ENCODE measurements around the gene ASIC1. TPM values are rescaled to one million over a fixed set of nuclear protein-coding genes. Genes with fewer than 3 reads are reported as not detected.

ASIC1 gene
- total RNA-seq, 1 donor from 2014 or later = not detected

DNA sequence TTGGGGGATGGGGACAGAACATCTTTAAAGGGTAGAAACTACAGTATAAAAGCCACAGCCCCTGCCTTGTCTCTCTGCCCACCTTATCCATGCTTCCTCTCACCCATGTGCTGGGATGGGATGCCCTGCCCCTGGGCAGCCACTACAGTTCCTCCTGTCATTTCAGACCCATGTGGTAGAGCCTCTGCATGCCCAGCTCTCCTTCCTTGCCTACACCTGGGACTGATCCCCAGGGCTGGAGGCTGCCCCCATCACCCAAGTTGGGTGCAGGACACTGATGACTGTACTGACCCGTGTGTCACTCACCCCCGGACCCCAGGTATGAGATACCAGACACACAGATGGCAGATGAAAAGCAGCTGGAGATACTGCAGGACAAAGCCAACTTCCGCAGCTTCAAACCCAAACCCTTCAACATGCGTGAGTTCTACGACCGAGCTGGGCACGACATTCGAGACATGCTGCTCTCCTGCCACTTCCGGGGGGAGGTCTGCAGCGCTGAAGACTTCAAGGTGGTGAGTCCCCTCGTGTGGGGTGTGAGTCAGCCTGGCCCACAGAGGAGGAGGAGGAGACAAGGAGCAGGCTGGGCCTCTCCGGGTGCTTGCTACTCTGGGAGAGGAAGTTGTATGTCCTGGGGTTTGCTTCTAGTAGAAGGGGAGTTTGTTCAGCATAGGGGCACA lies 2.2 kb downstream of the ASIC1 start:
- no peaks in the 10 kb centered on the region for H3K9me3 ChIP-seq
- H3K36me3 ChIP-seq = no peaks in the 10 kb centered on the region
- H3K4me1 ChIP-seq = peaks cover 2 to 5% of the 10 kb centered on the region in 2 donors
- H3K27me3 ChIP-seq = no peaks in the 10 kb centered on the region
- TF ChIP-seq, protein P1, sequence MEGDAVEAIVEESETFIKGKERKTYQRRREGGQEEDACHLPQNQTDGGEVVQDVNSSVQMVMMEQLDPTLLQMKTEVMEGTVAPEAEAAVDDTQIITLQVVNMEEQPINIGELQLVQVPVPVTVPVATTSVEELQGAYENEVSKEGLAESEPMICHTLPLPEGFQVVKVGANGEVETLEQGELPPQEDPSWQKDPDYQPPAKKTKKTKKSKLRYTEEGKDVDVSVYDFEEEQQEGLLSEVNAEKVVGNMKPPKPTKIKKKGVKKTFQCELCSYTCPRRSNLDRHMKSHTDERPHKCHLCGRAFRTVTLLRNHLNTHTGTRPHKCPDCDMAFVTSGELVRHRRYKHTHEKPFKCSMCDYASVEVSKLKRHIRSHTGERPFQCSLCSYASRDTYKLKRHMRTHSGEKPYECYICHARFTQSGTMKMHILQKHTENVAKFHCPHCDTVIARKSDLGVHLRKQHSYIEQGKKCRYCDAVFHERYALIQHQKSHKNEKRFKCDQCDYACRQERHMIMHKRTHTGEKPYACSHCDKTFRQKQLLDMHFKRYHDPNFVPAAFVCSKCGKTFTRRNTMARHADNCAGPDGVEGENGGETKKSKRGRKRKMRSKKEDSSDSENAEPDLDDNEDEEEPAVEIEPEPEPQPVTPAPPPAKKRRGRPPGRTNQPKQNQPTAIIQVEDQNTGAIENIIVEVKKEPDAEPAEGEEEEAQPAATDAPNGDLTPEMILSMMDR (IDR thresholded peaks at IDR 0.05) = no peak
- H3K4me3 ChIP-seq = no peak overlapping the region
- DNase-seq (ENCODE audit: low spot score in 2 of 2) = no peak
- intact Hi-C loops (cut with DNase I) = loop anchor here (5.0 kb wide), 2 partner anchors 192 to 282 kb away; no protein-coding TSS in a partner anchor
- H3K27ac ChIP-seq = no peak overlapping the region

DNA sequence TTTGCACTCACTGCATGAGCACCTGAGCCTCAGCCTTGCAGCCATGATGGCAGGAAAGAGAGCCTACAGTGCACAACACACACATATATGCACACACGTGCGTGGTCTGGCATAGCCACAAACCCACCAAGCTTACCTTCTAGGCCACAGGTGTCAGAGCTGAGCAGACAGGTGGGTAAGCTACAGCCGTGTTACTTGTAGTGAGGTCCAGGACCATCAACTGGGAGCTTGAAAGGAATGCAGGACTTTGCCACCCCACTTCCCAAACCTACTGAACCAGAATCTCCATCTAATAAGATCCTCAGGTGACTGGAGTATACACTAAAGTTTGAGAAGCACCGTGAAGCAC lies 2.7 kb downstream of the ASIC1 start:
- Histone ChIP-seq H3K4me1 (peaks cover 2 to 5% of the 10 kb centered on the region in 2 donors), H3K27ac (no peak overlapping the region), H3K4me3 (no peak overlapping the region), H3K27me3 (no peaks in the 10 kb centered on the region), H3K36me3 (no peaks in the 10 kb centered on the region), H3K9me3 (no peaks in the 10 kb centered on the region)
- TF ChIP-seq, protein P1 (IDR thresholded peaks at IDR 0.05) = no peak
- intact Hi-C loops (cut with DNase I) = no loop called here
- DNase-seq (ENCODE audit: low spot score in 2 of 2) = no peak

DNA sequence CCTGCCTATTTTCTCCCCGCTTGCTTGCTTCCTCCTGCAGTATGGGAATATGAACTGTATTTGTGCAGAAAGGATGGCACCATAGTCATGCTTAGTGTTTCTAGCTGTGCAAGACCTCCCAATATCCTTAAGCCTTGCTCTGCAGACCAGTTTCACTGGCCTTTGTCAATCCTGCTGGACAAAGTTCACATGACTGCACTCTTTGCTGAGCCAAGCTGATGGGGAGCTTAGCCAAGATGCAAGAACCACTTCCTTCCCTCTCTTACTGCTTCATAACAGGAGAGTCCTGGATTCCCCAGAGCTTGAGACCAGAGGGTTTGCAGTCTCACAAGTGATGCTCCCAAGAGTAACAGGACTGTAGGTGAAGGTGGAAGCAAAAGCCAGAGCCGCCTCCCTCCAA lies 3.8 kb downstream of the ASIC1 start:
- no peaks in the 10 kb centered on the region for H3K36me3 ChIP-seq
- H3K27me3 ChIP-seq = no peaks in the 10 kb centered on the region
- TF ChIP-seq, protein P1 (IDR thresholded peaks at IDR 0.05) = no peak
- no peak overlapping the region for H3K4me3 ChIP-seq
- no peak for DNase-seq (ENCODE audit: low spot score in 2 of 2)
- H3K4me1 ChIP-seq = peaks cover 2 to 5% of the 10 kb centered on the region in 2 donors
- no peaks in the 10 kb centered on the region for H3K9me3 ChIP-seq
- intact Hi-C loops (cut with DNase I) = no loop called here
- no peak overlapping the region for H3K27ac ChIP-seq

DNA sequence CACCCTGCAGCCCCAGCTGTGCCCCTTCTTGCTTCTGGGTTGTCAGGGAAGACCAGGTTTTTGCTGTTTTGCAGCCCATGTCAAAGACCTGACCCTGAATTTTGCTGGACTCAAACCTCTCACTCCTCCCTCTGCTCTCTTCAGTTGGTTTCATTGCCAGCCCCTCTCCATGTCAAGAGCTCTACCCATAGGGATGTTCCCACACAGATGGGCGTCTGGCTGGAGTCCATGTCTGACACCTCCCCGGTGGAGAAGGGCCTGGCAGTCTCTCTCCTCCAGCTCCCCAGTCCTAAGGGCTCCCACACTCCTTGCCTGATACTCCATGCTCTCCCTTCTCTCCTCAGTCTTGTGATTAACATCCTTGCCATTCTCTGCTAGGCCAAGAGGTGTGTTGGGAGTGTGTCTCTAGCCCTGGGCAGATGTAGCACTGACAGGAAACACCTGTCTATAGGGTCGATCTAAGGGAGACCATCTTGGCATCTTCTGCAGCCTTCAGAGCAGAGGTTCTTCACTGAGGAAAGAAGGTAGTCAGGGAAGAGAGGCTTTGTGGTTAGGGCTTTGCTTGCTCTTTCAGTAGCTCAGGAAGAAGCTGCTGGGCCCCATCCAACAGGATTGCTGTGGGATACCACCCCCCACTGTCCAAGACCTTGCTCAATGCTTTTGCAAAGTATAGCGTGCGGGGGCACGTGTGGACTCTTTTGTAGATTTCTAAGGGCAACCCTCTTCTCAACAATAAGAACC lies 4.7 kb downstream of the ASIC1 start:
- TF ChIP-seq, protein P1 (IDR thresholded peaks at IDR 0.05) = no peak
- no peaks in the 10 kb centered on the region for H3K36me3 ChIP-seq
- no peaks in the 10 kb centered on the region for H3K27me3 ChIP-seq
- no peaks in the 10 kb centered on the region for H3K9me3 ChIP-seq
- H3K4me3 ChIP-seq = no peak overlapping the region
- H3K27ac ChIP-seq = no peak overlapping the region
- H3K4me1 ChIP-seq = peaks cover under 1 to 2% of the 10 kb centered on the region in 2 donors
- DNase-seq (ENCODE audit: low spot score in 2 of 2) = no peak
- intact Hi-C loops (cut with DNase I) = no loop called here

DNA sequence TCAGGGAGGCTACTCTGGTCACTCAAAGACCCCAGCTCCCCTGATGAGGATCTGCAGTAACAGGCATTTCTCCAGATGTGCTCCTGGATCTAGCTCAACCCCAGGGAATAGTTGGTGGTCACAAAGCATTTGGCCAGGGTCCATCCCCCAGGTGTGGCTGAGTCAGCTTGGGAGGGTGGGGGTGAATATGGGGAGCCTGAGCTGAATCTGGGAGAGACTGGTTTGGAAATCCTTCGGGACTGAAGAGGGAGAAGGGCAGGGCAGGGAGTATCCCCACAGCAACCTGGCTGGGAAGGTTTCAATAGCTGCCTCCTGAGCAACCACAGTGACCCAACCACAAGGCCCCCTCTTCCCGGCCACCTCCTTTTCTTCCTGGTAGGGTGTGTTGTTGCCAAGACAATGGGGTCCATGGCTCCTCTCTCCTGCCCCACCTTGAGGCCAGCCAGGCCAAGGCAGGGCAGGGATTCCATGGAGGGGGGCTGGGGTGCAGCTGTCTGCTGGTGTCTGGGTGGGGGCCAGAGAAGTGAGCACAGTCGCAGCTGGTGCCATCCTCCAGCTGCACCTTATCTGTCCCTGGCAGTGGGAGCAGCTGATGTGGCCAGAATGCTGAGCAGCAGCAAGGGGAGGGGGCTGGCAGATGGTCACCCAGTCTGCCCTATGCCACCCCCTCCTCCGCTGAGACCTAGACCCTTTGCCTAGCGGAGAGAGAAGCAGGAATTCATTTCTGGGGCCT lies 5.5 kb downstream of the ASIC1 start:
- no peak overlapping the region for H3K4me3 ChIP-seq
- H3K27ac ChIP-seq = no peak overlapping the region
- H3K9me3 ChIP-seq = no peaks in the 10 kb centered on the region
- peaks cover 0 to 2% of the 10 kb centered on the region in 2 donors for H3K4me1 ChIP-seq
- no peaks in the 10 kb centered on the region for H3K36me3 ChIP-seq
- DNase-seq (ENCODE audit: low spot score in 2 of 2) = no peak
- TF ChIP-seq, protein P1 (IDR thresholded peaks at IDR 0.05) = no peak
- intact Hi-C loops (cut with DNase I) = no loop called here
- H3K27me3 ChIP-seq = no peaks in the 10 kb centered on the region

All from ascending aorta (tissue), 2 donors.